Measurements from ENCODE around the gene SLC6A17.

DNA sequence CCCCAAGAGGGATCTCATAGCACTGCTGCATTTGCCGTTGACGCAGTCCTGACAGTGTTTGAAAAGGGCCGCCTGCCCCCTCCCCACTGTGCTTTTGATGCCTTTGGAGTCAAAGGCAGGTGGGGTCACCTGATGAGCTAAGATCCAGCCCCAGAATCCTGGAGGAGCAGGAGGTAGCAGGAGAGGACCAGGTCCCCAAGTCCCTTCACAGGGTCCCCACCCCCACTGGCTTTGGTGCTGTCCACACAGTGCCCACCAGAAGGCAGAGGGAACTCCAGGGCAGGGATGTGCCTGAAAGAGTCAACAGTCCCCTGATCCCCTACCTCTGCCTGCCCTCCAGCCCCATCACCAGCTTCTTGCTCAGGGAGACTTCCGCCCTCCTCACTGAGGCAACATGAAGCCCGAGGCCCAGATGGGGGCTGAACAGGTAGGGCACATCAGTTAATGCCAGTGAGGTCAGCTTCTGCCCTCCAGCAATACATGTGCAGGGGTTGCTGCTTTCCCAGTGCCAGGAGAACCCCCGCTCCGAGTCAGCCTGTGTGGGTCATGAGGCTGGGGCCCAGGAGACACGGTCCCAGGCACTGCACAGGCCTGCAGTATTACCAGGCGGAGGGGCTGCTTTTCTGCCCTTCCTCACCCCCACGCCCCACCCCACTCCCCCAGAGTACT, 51.0 kb downstream of the SLC6A17 start:
- TF ChIP-seq, protein P1, sequence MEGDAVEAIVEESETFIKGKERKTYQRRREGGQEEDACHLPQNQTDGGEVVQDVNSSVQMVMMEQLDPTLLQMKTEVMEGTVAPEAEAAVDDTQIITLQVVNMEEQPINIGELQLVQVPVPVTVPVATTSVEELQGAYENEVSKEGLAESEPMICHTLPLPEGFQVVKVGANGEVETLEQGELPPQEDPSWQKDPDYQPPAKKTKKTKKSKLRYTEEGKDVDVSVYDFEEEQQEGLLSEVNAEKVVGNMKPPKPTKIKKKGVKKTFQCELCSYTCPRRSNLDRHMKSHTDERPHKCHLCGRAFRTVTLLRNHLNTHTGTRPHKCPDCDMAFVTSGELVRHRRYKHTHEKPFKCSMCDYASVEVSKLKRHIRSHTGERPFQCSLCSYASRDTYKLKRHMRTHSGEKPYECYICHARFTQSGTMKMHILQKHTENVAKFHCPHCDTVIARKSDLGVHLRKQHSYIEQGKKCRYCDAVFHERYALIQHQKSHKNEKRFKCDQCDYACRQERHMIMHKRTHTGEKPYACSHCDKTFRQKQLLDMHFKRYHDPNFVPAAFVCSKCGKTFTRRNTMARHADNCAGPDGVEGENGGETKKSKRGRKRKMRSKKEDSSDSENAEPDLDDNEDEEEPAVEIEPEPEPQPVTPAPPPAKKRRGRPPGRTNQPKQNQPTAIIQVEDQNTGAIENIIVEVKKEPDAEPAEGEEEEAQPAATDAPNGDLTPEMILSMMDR (conservative IDR thresholded peaks at IDR 0.05; ENCODE audit: low read length), result no peak
- no peak for TF ChIP-seq EZH2phosphoT487 (IDR thresholded peaks at IDR 0.05; ENCODE audit: borderline replicate concordance)
